Measurements from ENCODE around the gene DAB1.

GRCh38 chr1:57204942-57205787, 218.7 kb downstream of the DAB1 start:
- no peak for TF ChIP-seq CTCF (IDR thresholded peaks at IDR 0.05)
- no peak for TF ChIP-seq POLR2AphosphoS5 (IDR thresholded peaks at IDR 0.05)
- no peak for TF ChIP-seq EP300 (IDR thresholded peaks at IDR 0.05; ENCODE audit: low read depth)
- TF ChIP-seq POLR2A (IDR thresholded peaks at IDR 0.05) = no peak

Data from transverse colon (tissue), 4 donors.